GM19455 (cell line): Measurements from ENCODE around the gene DIAPH1.

ENCODE experiments used
- ATAC-seq: cut with Tn5 transposase; IDR thresholded peaks from one replicate; pipeline ENCODE4 v1.9.1; 2021; ENCODE audit not compliant: unreplicated experiment

Gene DIAPH1

DNA sequence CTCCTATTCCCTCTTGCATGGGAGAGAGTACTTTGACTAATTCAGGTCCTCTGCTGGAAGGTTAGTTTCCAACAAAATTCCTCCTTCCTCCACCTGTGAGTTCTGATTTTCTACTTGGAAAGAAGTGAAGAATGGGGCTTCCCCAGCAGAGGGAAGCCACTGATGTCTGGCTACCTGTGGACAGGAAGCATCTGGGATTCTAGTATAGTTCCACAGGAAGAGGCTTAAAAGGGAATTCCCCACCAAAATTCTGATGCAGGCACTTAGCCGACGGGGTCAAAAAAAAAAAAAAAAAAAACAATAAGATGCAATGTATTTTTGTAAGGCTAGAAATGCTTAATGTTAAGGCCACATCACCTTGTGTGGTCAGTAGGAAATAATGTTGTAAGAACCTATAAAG lies 96.5 kb downstream of the DIAPH1 start:
- ATAC-seq: no peak

GRCh38 chr5:141521244-141521781 lies 97.5 kb downstream of the DIAPH1 start:
- ATAC-seq: no peak

- no peak for ATAC-seq
These were observed 98.9 kb downstream of the DIAPH1 start for GRCh38 chr5:141519605-141520565.

- ATAC-seq: no peak
These were observed 100.2 kb downstream of the DIAPH1 start for GRCh38 chr5:141518618-141519015.

GRCh38 chr5:141517880-141518617 lies 100.8 kb downstream of the DIAPH1 start:
- no peak for ATAC-seq

- ATAC-seq: no peak
These were observed 101.5 kb downstream of the DIAPH1 start for GRCh38 chr5:141517312-141517711.

- no peak for ATAC-seq
These were observed 102.2 kb downstream of the DIAPH1 start for GRCh38 chr5:141516672-141517025.

DNA sequence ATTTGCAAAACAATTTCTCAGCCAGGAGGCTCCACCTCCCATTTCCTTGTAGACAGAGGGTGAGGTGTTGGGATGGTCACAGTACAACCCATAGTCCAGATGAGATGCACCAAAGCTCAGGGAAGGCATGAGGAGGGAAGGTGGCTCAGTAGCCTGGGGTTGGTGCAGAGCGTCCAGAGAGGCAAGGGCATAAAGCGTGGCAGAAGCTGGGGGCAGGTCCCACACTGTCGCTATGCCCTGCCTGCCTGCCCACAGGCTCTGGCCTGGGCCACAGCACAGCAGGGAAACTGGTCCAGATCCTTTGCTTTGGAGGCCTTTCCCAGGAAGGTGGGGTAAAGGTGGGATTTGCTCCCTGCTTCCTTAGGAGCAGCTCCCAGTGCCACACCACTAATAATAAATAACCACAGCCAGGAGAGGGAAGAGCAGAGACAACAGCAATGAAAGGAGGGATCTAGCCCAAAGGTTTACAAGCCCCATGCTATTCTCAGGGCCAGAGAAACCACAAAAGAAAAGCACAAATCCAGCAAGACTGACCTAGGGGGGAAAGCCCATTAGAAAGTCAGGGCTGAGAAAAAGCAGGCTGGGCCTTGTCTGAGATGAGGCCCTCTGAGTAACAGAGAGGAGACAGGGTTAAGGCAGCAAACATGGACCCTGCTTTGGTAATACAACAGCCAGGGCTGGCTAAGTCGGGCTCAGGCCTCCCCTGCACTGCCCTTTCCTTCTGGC lies 102.7 kb downstream of the DIAPH1 start:
- no peak for ATAC-seq

GRCh38 chr5:141515141-141515540 lies 103.7 kb downstream of the DIAPH1 start:
- ATAC-seq: no peak

GRCh38 chr5:141514330-141515133 lies 104.3 kb downstream of the DIAPH1 start:
- ATAC-seq: peak; percentile 6

DNA sequence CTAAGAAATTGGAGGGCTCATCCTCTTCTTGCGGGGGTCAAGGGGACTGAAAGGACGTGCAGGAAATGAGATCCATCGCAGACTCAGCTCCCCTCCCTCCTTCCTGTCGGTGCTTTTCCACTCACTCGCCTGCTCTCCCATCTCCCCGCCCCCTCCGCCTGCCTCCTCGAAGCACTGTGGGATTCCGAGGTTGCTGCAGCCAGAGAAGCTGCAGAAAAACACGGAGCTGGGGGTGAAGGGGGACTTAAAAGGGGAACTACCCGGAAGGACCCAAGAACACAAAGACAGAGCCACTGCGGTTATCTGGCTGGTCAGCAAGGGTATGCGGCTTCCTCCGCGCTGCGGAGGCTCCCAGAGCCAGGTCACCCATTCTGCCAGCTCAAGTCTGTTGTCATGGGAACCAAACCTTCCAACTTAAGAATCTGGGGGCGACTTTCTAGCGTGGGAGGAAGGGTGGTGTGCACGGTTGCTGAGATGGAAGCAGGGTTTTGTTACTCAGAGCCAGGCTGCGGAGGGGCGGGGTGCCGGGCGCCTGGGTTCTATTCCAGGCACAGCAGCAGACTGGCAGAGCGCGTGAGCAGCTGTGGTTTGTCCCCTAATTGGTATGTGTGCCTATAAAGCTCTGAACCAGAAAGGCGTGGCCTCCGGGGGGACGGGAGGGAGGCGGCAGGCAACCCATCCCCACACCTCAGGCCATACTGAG lies 105.0 kb downstream of the DIAPH1 start:
- peak; percentile 21 for ATAC-seq

- ATAC-seq: no peak
These were observed 105.7 kb downstream of the DIAPH1 start for GRCh38 chr5:141512911-141513626.

- no peak for ATAC-seq
These were observed 106.3 kb downstream of the DIAPH1 start for GRCh38 chr5:141512390-141512910.

GRCh38 chr5:141511771-141512325 lies 107.0 kb downstream of the DIAPH1 start:
- no peak for ATAC-seq

GRCh38 chr5:141510850-141511601 lies 107.8 kb downstream of the DIAPH1 start:
- ATAC-seq: peak; percentile 30

GRCh38 chr5:141510160-141510559 lies 108.6 kb downstream of the DIAPH1 start:
- ATAC-seq: no peak

DNA sequence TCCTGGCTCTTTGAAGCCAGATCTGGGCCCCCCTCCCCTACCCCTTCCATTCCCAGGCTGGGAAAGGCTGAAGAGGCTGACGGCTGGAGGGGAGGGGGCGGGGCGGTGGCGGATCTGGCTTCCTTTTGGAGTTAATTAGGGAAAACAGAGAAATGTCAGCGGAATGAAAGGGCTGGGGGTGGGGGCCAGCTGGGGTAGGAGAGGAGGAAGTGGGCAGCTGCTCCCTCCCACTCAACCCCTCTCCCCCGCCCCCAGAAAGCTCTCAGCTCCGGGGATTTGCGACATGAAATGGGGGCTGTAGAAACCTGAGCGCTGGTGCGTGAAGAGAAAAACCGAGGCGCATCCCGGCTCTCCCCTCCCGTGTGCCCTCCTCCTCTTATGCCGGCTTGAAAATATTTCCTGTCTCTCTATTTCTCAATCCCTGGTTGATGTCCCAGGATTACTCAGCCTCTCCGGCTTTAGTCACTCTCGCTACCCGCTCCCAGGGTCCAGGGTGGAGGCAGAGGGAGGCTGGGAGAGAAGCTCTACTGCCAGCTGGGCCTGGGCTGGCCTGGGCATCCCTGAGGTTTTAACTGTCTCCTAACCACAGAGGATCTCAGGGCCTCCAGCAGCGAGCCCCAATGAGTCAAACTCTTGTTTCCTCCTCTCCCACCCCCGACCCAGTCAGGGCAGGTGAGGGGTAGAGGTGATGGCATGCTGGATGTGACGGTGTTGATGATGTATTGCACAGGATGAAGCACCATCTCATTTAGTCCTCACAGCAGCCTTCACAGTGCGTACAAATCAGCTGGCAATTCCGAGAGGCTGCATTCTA lies 109.8 kb downstream of the DIAPH1 start:
- no peak for ATAC-seq
